Transverse colon (tissue), 4 donors: ENCODE results near the gene LUZP2. TPM values are rescaled to one million over a fixed set of nuclear protein-coding genes. Genes with fewer than 3 reads are reported as not detected.

Source experiments
- DNase-seq: peaks from one replicate; pipeline ENCODE4 v3.0.0-alpha.2; 2019
- H3K27ac ChIP-seq, 4 donors: fragments of 200-600 bp; sonication (generic); 2 replicates each; pipeline ENCODE4 v1.5.1; 2016 to 2018; ENCODE audit warnings: inconsistent platforms in 4 of 4
- H3K27me3 ChIP-seq: fragments of 200-600 bp; sonication (generic); 2 replicates; pipeline ENCODE4 v1.5.1; 2017; ENCODE audit warnings: inconsistent platforms
- H3K36me3 ChIP-seq, 4 donors: fragments of 200-600 bp; sonication (generic); 2 replicates each; pipeline ENCODE4 v1.5.1; 2017 to 2019; ENCODE audit warnings: inconsistent platforms in 4 of 4
- H3K4me1 ChIP-seq, 4 donors: fragments of 200-600 bp; sonication (generic); 2 replicates each; pipeline ENCODE4 v1.5.1; 2017 to 2020; ENCODE audit warnings: inconsistent platforms in 4 of 4
- H3K4me3 ChIP-seq, 4 donors: fragments of 200-600 bp; sonication (generic); 1 replicate in 1 of 4; 2 replicates in 3 of 4; pipeline versions ENCODE4 v1.5.1 to v1.6.1; 2017 to 2019; ENCODE audit warnings: inconsistent platforms in 4 of 4
- H3K9me3 ChIP-seq, 2 donors: fragments of 200-600 bp; sonication (generic); 2 replicates each; pipeline ENCODE4 v1.5.1; 2017 to 2019; ENCODE audit warnings: inconsistent platforms in 2 of 2
- EP300 ChIP-seq: sonication (generic); formaldehyde crosslinking; IDR thresholded peaks from one replicate; pipeline ENCODE4 v1.6.1; 2017; ENCODE audit warnings: antibody characterized with exemption, low read depth
- POLR2A ChIP-seq: fragments of 450-650 bp; IDR thresholded peaks from one replicate; pipeline ENCODE4 v1.6.1; 2016; ENCODE audit warnings: antibody characterized with exemption, mild to moderate bottlenecking, moderate library complexity
- POLR2AphosphoS5 ChIP-seq, 3 donors: sonication (generic); formaldehyde crosslinking; IDR thresholded peaks; one replicate each; pipeline ENCODE4 v1.6.1; 2016; ENCODE audit warnings: antibody characterized with exemption in 3 of 3
- WGBS, 2 donors: methylation state at CpG; one replicate each; pipeline ENCODE4 v1.1.5; 2018; ENCODE audit warnings: low coverage in 1 of 2; 5-methylcytosine and 5-hydroxymethylcytosine counted together
- in situ Hi-C, 4 donors: fragments of 200-750 bp; cut with MboI; loops; one replicate each; pipeline versions ENCODE4 v1.15.0 to v1.15.1; 2017; ENCODE audit warnings: low sequenced_read_pairs in 3 of 4, low pct_ligation_motif_present in 1 of 4, low pct_unique_long_range_greater_than_20kb in 1 of 4
- intact Hi-C: fragments of 100-400 bp; cut with DNase I; formaldehyde crosslinking; loops from one replicate; pipeline ENCODE4 v1.15.1; 2023; ENCODE audit warnings: low total_unique reads
- total RNA-seq, 4 donors: library from RNA; depleted of rRNA; stranded (reverse); fragments of >200 nt; gene quantifications; one replicate each; pipeline ENCODE4 v1.1.0, GENCODE V29; 2016
- TF ChIP-seq, protein P1 (sequence below), 5 experiments: fragments of 200-600 bp in 3 of 5; fragments of 450-650 bp in 2 of 5; sonication (generic) in 3 of 5; IDR thresholded peaks; 1 replicate in 2 of 5; 2 replicates in 3 of 5; pipeline ENCODE4 v1.5.1; 2016 to 2017; ENCODE audit warnings: antibody characterized with exemption in 5 of 5, inconsistent platforms in 3 of 5, mild to moderate bottlenecking in 2 of 5, moderate library complexity in 1 of 5

Gene LUZP2
- total RNA-seq, 4 donors from 2014 or later, result 2.2 to 3.3 (median 2.4) TPM; not detected in 1

DNA sequence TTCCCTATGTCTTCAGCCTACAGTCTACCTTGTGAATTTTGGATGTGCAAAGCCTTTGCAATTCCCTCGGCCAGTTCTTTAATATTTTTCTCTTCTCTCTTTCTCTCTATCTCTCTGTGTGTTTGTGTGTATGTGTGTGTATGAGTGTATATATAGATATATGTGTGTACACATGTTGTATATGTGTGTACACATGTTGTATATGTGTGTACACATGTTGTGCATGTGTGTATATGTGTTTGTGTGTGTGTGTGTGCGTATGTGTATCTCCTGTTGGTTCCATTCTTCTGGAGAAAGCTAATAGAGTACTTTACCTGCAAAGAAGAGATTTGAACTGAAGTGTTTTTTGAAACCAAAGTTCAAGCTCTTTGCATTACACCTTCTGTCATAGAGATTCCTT is 155.0 kb downstream of the LUZP2 start:
- no peak overlapping the region for H3K27ac ChIP-seq
- H3K27me3 ChIP-seq, result no peaks in the 10 kb centered on the region
- intact Hi-C loops, result no loop called here
- in situ Hi-C loops, result no loop called here
- no peaks in the 10 kb centered on the region for H3K9me3 ChIP-seq
- no peaks in the 10 kb centered on the region for H3K36me3 ChIP-seq
- no peaks in the 10 kb centered on the region for H3K4me1 ChIP-seq
- no peak overlapping the region for H3K4me3 ChIP-seq
- no peak for TF ChIP-seq EP300
- TF ChIP-seq POLR2A, result no peak
- TF ChIP-seq, protein P1, sequence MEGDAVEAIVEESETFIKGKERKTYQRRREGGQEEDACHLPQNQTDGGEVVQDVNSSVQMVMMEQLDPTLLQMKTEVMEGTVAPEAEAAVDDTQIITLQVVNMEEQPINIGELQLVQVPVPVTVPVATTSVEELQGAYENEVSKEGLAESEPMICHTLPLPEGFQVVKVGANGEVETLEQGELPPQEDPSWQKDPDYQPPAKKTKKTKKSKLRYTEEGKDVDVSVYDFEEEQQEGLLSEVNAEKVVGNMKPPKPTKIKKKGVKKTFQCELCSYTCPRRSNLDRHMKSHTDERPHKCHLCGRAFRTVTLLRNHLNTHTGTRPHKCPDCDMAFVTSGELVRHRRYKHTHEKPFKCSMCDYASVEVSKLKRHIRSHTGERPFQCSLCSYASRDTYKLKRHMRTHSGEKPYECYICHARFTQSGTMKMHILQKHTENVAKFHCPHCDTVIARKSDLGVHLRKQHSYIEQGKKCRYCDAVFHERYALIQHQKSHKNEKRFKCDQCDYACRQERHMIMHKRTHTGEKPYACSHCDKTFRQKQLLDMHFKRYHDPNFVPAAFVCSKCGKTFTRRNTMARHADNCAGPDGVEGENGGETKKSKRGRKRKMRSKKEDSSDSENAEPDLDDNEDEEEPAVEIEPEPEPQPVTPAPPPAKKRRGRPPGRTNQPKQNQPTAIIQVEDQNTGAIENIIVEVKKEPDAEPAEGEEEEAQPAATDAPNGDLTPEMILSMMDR (IDR thresholded peaks at IDR 0.05), result no peak
- no peak for TF ChIP-seq POLR2AphosphoS5 (IDR thresholded peaks at IDR 0.05)
- DNase-seq, result no peak
- 84 to 92% methylated on average over 2 of the region's 2 CpGs for WGBS, 2 donors

DNA sequence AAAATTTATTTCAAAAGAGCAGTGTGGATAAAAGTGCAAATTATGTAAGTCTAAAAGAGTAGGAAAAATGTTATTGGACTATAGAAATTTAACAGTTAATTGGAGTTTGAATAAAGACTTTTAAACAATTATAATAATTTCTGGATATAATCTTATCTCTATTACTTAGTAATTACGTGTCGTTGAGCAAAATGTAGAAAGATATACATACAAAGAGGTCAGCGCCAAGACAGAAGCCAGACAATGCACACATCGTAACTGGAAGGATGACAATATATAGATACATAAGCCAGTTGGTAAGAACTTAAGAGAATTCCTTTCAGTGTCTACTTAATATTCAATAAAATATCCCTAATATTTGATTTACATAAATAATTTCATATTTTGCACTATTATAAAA is 157.0 kb downstream of the LUZP2 start:
- Histone ChIP-seq H3K4me1 (no peaks in the 10 kb centered on the region), H3K27me3 (no peaks in the 10 kb centered on the region), H3K4me3 (no peak overlapping the region), H3K9me3 (no peaks in the 10 kb centered on the region), H3K27ac (no peak overlapping the region), H3K36me3 (no peaks in the 10 kb centered on the region)
- DNase-seq, result no peak
- no peak for TF ChIP-seq EP300
- TF ChIP-seq, protein P1 (IDR thresholded peaks at IDR 0.05), result no peak
- WGBS, 2 donors, result 89 to 92% methylated on average over 4 of the region's 4 CpGs
- intact Hi-C loops (no loop called here), in situ Hi-C loops (no loop called here)

DNA sequence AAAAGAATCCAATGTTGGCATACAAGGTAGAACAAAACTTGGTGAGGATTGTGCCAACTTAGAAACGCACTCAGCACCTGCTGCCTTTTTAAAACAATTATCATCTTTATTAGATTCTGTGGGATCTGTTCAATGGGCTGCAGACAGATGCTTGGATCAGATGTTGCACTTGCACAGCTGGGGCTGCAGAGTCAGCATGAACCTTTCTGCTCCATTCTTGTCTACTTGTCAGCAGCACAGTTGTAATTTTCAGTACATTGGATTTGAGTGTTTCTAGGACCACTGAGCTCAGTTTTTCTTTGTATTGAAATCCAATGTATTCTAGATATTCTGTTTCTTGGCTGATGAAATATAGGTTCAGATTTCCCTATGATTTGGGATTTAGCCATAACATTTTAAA is 164.5 kb downstream of the LUZP2 start:
- no peak overlapping the region for H3K27ac ChIP-seq
- no peaks in the 10 kb centered on the region for H3K27me3 ChIP-seq
- no peak overlapping the region for H3K4me3 ChIP-seq
- no peaks in the 10 kb centered on the region for H3K4me1 ChIP-seq
- no peaks in the 10 kb centered on the region for H3K36me3 ChIP-seq
- in situ Hi-C loops, result no loop called here
- no peaks in the 10 kb centered on the region for H3K9me3 ChIP-seq
- intact Hi-C loops, result no loop called here
- 27 to 55% methylated on average over 1 of the region's 1 CpG for WGBS, 2 donors
- no peak for TF ChIP-seq POLR2AphosphoS5 (IDR thresholded peaks at IDR 0.05)
- no peak for TF ChIP-seq EP300
- no peak for TF ChIP-seq POLR2A
- TF ChIP-seq, protein P1 (IDR thresholded peaks at IDR 0.05), result no peak
- DNase-seq, result no peak

DNA sequence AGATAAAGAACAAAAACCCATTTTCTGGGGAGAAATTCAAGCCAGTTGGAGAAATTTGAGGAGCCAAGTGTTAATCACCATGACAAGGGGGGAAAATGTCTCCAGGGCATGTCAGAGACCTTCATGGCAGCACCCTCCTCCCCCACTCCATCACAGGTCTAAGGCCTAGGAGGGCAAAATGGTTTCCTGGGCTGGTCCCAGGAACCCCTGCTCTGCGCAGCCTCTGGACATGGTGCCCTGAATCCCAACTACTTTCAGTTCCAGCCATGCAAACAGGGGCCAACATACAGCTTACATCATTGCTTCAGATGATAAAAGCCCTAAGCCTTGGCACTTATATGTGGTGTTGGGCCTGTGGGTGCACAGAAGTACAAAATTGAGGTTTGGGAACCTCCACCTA is 167.5 kb downstream of the LUZP2 start:
- no peak for DNase-seq
- Histone ChIP-seq H3K27ac (no peak overlapping the region), H3K27me3 (no peaks in the 10 kb centered on the region), H3K4me3 (no peak overlapping the region), H3K36me3 (no peaks in the 10 kb centered on the region), H3K4me1 (no peaks in the 10 kb centered on the region), H3K9me3 (no peaks in the 10 kb centered on the region)
- TF ChIP-seq, protein P1 (IDR thresholded peaks at IDR 0.05), result no peak
- TF ChIP-seq EP300, result no peak
- no peak for TF ChIP-seq POLR2AphosphoS5 (IDR thresholded peaks at IDR 0.05)
- TF ChIP-seq POLR2A, result no peak
- in situ Hi-C loops (no loop called here), intact Hi-C loops (no loop called here)
- 92% methylated on average over 1 of the region's 1 CpG; no CpG with 5 or more reads in 1 of the 2 donors for WGBS, 2 donors
